Activated CD8-positive, alpha-beta T cell treated with anti-CD3 and anti-CD28 coated beads for 36 hours (primary cell): Measurements from ENCODE around the gene SRP68. TPM values are rescaled to one million over a fixed set of nuclear protein-coding genes. Genes with fewer than 3 reads are reported as not detected.

Experiments used
- ATAC-seq: fragments of 200-7000 bp; cut with Tn5 transposase; one replicate; pipeline ENCODE4 v1.10.0; 2021; ENCODE audit warnings: mild to moderate bottlenecking, moderate library complexity
- CTCF ChIA-PET: fragments of 350-600 bp; sonication (Branson Sonifier 250); formaldehyde crosslinking; loops from one replicate; lab custom pipeline; 2021; ENCODE audit warnings: antibody characterized with exemption; lab: Charles Lee
- POLR2A ChIA-PET: fragments of 350-600 bp; sonication (Branson Sonifier 250); formaldehyde crosslinking; loops from one replicate; lab custom pipeline; 2021; ENCODE audit warnings: antibody characterized with exemption; lab: Charles Lee
- DNase-seq: peaks from one replicate; pipeline ENCODE4 v3.0.0-alpha.2; 2020
- H3K27ac Mint-ChIP-seq: one replicate; pipeline ENCODE4 v1.8.0; 2021; ENCODE audit warnings: mild to moderate bottlenecking, mixed read lengths
- H3K27me3 Mint-ChIP-seq: one replicate; pipeline ENCODE4 v1.8.0; 2021; ENCODE audit warnings: mixed read lengths
- H3K36me3 Mint-ChIP-seq: one replicate; pipeline ENCODE4 v1.8.0; 2021; ENCODE audit warnings: low read depth, mixed read lengths
- H3K4me1 Mint-ChIP-seq: one replicate; pipeline ENCODE4 v1.8.0; 2021; ENCODE audit warnings: low read depth, mixed read lengths
- H3K4me3 Mint-ChIP-seq: one replicate; pipeline ENCODE4 v1.8.0; 2021; ENCODE audit warnings: mild to moderate bottlenecking, moderate library complexity, mixed read lengths
- H3K9me3 Mint-ChIP-seq: one replicate; pipeline ENCODE4 v1.8.0; 2021; ENCODE audit warnings: mixed read lengths
- intact Hi-C: fragments of 100-400 bp; cut with micrococcal nuclease; formaldehyde crosslinking; loops from one replicate; pipeline ENCODE4 v1.10.0; 2022
- total RNA-seq, 2 experiments: library from RNA; stranded (reverse); gene quantifications; one replicate each; pipeline ENCODE4 v1.2.3, GENCODE V29; 2021
- TF ChIP-seq, protein P1 (sequence below): fragments of 200-600 bp; IDR thresholded peaks from one replicate; pipeline ENCODE4 v1.8.0; 2022; ENCODE audit warnings: antibody characterized with exemption, mild to moderate bottlenecking

Gene SRP68
- total RNA-seq, 2 experiments from 2014 or later = 132 to 135 TPM

DNA sequence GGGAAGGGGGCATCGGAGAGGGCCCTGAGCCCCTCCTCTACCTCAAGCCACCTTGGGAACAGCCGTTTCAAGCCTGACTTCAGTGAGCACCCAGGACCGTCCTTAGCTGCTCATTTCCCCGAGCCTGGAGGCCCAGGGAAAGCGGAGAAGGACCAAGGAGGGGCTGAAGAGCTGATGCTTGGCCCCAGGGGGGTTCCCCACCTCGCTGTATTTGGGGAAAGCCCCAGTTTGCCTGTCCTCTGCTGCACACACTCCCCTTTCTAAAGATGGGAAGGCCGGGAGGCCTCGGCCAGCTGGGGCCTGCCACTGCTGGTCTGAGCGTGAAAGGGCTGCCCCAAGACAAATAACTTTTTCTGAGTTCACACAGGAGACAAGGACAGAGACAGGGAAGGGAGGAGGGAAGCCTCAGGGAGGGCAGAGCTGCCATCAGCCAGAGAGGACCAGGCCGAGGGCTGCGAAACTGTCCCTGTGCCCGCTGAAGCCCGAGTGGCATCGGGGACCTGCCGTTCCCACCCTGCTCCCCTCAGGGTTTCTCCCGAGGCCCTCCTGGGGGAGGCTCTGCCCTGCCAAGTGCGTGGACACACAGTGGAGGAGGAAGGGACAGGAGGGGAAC, 18.3 kb upstream of the SRP68 start:
- DNase-seq (no peak), ATAC-seq (no peak)
- Mint-ChIP-seq H3K9me3 (no peaks in the 10 kb centered on the region), H3K27ac (no peak overlapping the region), H3K27me3 (no peaks in the 10 kb centered on the region), H3K4me1 (no peaks in the 10 kb centered on the region), H3K4me3 (no peak overlapping the region), H3K36me3 (peaks cover 18% of the 10 kb centered on the region)
- CTCF ChIA-PET = no interaction called here
- intact Hi-C loops = no loop called here
- TF ChIP-seq, protein P1, sequence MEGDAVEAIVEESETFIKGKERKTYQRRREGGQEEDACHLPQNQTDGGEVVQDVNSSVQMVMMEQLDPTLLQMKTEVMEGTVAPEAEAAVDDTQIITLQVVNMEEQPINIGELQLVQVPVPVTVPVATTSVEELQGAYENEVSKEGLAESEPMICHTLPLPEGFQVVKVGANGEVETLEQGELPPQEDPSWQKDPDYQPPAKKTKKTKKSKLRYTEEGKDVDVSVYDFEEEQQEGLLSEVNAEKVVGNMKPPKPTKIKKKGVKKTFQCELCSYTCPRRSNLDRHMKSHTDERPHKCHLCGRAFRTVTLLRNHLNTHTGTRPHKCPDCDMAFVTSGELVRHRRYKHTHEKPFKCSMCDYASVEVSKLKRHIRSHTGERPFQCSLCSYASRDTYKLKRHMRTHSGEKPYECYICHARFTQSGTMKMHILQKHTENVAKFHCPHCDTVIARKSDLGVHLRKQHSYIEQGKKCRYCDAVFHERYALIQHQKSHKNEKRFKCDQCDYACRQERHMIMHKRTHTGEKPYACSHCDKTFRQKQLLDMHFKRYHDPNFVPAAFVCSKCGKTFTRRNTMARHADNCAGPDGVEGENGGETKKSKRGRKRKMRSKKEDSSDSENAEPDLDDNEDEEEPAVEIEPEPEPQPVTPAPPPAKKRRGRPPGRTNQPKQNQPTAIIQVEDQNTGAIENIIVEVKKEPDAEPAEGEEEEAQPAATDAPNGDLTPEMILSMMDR = no peak
- POLR2A ChIA-PET = interaction anchor here (1.1 kb wide), 1 partner anchor 14 kb away, joined by 3 read pairs; the partner anchor contains the start of gene EXOC7

DNA sequence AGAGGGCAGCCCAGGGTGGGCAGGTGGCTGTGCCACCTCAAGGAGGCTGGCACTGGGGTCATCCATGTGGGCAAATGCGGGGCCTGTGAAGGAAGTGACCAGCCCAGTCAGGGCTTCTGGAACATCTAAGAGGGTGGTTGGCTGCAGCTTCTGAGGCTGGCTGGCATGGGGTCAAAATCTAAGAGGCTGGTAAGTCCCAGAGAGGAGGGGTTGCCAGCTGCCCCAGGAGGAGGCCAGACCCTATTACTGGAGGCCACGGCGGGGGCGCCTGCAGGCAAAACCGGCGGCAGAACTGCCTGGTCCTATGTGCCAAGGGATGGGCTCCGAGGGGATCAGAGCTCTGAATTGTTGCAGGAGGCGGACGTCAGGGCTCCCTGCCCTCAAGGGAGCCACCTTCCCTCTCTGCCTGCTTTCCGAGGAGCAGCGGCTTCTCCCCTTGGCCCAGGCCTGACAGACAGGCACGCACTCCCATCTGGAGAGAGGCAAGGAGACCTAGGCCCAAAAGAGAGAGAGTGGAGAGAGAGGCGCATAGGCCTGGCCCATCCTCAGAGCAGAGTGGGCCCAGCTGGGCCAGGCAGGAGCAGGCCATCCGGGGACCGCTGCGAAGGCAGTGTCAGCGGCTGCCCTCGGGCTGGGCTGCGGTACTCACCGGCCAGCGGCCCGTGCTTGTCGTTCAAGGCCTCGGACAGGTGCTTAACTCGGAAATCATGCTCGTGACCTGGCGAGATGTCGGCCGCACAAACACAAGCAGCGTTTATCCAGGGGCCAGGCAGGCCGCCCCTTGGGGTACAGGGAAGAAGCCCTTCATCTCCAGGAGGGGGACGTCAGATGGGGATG, 17.6 kb upstream of the SRP68 start:
- Mint-ChIP-seq H3K4me3 (no peak overlapping the region), H3K4me1 (no peaks in the 10 kb centered on the region), H3K9me3 (no peaks in the 10 kb centered on the region), H3K27ac (no peak overlapping the region), H3K27me3 (no peaks in the 10 kb centered on the region), H3K36me3 (peaks cover 17% of the 10 kb centered on the region)
- CTCF ChIA-PET = no interaction called here
- TF ChIP-seq, protein P1 = no peak
- no peak for DNase-seq
- ATAC-seq = no peak
- intact Hi-C loops = no loop called here
- POLR2A ChIA-PET = interaction anchor here (0.8 to 1.9 kb wide), 4 partner anchors 9 to 14 kb away, joined by 3 to 4 read pairs (median 4); partner anchors contain the start of genes EXOC7 and ZACN

DNA sequence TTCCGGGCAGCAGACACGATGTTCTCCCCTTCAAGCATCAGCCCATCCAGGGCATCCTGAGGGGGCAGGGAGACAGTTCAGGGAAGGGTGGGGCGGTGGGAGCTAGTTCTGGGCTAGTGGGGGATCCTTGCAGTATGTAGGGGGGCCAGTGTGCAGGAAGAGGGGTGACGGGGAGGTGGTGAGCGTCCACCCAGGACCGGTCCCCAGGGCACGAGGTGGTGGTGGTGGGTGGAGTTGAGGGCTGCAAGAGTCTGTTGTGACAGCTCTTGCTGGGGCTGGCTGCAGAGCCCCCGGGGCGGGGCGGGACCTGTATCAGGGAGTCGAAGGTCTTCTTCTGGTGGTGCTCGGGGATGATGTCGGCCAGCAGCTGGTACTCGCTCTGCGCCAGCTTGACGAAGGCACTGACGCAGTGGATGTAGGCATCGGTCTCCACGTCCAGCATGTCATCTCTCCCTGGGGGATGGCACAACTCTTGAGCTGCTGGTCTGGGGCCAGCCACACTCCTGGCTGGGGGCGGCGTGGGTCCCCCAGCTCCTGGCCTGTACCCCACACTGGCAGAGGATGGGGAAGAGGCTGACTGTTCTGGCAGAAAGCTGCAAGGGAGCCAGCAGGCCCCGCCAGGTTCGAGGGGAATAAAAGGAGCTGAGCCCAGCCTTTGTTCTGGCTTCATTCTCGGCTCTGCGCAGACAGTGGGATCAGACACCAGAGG, 16.7 kb upstream of the SRP68 start:
- TF ChIP-seq, protein P1 = no peak
- Mint-ChIP-seq H3K4me1 (no peaks in the 10 kb centered on the region), H3K4me3 (no peak overlapping the region), H3K27me3 (no peaks in the 10 kb centered on the region), H3K27ac (no peak overlapping the region), H3K36me3 (peaks cover 20% of the 10 kb centered on the region), H3K9me3 (no peaks in the 10 kb centered on the region)
- ChIA-PET CTCF (no interaction called here), POLR2A (interaction anchor here (0.8 to 1.9 kb wide), 3 partner anchors 8 to 11 kb away, joined by 3 to 4 read pairs (median 4); partner anchors contain the start of gene ZACN)
- no peak for ATAC-seq
- DNase-seq = no peak
- intact Hi-C loops = no loop called here

DNA sequence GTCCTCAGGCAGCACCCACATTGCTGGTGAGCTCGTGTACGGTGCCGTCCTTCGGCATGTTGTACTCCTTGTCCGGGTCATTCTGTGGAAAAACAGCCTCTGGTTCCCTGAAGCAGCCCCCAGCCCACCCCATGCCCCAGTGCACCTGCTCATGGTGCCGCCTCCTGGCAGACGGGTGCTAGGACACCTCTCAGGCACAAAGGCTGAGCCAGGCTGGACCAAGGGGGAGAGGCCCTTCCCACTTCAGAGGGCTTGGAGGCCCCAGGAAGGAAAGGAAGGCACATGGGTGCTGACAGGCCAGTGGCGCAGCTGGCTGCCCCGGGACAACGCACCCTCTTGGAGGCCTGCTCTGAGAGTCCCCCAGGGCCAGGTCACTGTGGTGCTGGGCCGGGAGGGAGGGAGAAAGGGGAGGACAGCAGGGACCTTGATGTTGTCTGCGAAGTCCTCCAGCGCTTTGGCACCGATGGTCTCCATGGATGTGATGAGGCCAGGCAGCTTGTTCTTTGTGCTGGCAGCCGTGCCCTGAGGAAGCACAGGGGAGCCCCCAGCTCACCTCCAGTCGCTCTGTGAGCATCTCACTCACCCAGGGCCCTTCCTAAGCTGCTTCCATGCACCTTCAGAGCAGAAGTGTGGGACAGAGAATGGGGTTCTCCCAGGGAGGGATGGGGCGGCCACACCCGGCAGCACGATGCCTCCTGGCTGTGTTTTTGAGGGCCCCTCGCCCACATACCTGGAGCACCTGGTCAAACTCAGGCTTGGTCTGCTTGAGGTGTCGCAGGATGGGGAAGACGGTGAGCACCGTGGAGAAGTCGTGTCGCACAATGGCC, 15.9 kb upstream of the SRP68 start:
- Mint-ChIP-seq H3K9me3 (no peaks in the 10 kb centered on the region), H3K4me3 (no peak overlapping the region), H3K4me1 (no peaks in the 10 kb centered on the region), H3K36me3 (peaks cover 17% of the 10 kb centered on the region), H3K27me3 (no peaks in the 10 kb centered on the region), H3K27ac (no peak overlapping the region)
- POLR2A ChIA-PET = interaction anchor here (1.3 to 1.9 kb wide), 3 partner anchors 9 to 17 kb away, joined by 3 to 4 read pairs (median 4); partner anchors contain the start of gene ZACN
- CTCF ChIA-PET = no interaction called here
- ATAC-seq (no peak), DNase-seq (no peak)
- intact Hi-C loops = no loop called here
- TF ChIP-seq, protein P1 = no peak
